NOMO-1 (cell line): Measurements from ENCODE around the gene PLLP.

Source experiments
- DNase-seq, 2 experiments: peaks; one replicate each; lab custom pipeline; 2025; ENCODE audit not compliant: unreplicated experiment in 2 of 2; lab: John Stamatoyannopoulos, UW

The PLLP gene, protein sequence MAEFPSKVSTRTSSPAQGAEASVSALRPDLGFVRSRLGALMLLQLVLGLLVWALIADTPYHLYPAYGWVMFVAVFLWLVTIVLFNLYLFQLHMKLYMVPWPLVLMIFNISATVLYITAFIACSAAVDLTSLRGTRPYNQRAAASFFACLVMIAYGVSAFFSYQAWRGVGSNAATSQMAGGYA

GRCh38 chr16:57284209-57284951 is at the start of gene PLLP:
TSS of gene PLLP (minus strand) at chr16:57284672. CDS start at chr16:57284540, 132 bp downstream.
- no peak for DNase-seq

GRCh38 chr16:57333402-57333801 is 48.9 kb upstream of the PLLP start:
- no peak for DNase-seq

GRCh38 chr16:57331355-57331754 is 46.9 kb upstream of the PLLP start:
- DNase-seq, result no peak

DNA sequence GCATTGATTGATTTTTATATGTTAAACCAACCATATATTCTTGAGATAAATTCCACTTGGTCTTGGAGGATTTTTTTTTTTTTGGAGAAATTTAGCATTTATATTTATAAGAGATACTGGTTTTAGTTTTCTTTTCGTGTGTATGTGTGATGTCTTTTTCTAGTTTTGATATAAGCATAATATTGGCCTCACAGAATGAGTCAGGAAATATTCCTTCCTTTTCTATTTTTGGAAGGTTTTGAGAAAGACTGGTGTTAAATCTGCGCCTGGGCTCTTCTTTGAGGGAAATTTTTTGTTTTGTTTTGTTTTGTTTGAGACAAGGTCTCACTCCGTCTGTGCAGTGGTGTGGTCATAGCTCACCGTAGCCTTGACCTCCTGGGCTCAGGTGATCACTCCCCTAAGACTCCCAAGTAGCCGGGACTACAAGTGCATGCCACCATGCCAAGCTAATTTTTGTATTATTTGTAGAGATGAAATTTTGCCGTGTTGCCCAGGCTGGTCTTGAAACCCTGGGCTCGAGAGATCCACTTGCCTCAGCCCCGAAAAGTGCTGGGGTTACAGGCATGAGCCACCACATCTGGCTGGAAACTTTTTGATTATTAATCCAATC is 45.4 kb upstream of the PLLP start:
- DNase-seq, result no peak

DNA sequence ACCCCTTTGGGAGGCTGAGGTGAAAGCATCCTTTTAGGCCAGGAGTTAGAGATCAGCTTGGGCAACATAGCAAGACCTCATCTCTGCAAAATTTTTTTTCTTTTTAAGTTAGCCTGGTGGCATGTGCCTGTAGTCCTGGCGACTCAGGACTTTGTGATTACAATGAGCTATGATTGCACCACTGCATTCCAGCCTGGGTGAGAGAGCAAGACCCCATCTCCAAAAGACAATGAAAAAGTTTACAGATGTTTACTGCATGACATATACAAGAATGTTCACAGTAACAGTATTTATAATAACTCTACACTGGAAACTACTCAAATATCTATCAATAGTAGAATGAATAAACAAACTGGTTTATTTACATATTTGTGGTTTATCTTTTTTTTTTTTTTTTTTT is 41.0 kb upstream of the PLLP start:
- no peak for DNase-seq

- DNase-seq, result peak in 1 of 2 experiments; percentile 46
Measured at GRCh38 chr16:57324749-57325148, 40.3 kb upstream of the PLLP start.

DNA sequence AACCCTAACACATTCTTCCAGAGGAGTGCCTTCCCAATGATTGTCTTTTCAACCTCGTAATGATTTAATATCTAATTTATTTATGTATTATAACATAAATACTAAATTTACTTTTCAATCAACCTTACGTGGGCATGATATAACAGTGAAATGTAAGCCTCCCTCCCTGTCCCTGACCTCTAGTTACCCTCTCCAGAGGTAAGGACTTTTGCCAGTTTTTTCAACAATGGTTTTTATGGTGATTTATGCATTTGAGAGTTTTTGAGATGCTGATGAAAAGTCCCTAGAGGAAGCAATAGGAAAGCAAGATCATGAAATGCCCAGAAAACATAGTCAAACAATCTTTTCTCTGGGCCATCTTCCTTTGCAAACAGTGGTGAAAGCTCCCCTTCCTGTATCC is 35.2 kb upstream of the PLLP start:
- DNase-seq, result no peak

DNA sequence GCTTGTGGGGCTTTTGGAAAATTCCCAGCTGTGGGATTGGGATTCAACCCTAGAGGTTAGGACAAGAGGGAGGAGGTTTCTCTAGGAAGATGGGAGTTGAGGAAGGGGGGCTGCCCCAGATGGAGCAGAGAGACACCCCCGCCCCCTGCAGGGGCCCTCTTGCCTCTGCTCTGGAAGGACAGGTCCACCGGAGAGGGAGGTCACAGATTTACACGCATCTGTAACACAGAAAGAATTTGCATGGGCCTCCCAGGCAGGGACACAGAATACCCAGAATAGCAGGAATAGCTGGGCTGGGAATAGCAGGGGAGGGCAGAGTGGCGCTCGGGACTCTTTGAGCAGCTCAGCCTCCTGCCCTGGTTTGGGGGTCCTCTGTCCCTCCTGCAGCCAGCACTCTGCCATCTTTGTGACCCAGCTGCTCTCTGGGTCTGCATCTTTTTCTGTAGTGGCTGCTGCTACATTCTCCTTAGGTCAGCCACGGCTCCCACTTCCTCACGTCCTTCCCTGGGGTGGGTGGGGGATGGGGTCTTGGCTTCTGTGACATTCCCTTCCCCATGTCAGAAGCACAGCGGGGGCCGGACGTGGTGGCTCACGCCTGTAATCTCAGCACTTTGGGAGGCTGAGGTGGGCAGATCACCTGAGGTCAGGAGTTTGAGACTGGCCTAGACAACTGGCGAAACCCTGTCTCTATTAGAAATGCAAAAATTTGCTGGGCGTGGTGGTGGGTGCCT is 33.9 kb upstream of the PLLP start:
- no peak for DNase-seq

DNA sequence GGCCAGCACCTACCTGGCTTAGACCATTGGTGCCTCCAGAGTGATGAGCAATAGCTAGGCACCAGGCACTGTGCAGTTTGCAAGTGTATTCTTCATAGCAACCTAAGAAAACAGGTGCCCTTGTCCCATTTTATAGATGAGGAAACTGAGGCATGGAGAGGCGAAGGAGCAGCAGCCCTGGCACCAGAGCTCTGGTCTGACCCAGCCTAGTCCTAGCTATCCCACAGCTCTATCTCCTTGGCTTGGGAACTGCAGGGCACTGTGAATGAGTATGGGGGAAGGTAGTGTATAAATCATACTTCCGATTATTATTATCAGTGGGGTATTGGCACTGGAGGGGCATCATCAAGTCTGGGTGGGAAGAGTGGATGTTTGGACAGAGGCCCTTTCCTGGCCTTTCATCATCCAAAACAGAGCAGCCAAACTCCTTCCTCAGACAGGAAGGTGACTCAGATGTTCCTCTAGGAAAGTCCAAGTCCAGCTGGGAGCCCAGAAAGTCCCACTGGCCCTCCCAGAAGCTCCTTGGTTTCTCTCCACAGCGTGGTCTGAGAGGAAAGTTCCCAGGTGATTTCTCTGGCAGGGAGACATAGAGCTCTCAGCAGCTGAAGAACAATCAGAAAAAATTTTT is 32.0 kb upstream of the PLLP start:
- no peak for DNase-seq

DNA sequence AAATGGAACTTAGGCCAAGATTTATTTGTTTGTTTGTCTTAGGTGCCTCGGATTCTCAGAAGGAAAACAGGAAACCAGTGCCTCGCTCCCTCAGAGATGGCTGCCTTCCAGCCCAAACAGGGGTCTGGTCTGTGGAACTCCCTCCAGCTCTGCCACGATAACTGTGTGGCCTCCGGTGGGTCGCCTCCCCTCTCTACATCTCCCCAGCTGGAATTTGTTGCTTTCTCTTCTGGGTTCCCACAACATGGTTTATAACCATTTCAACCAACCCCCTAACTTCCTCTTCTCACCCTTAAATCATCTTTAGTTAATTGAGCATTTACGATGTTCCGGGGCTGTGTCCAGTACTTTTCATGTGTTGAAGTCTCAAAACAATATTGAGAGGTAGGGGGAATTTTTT is 30.9 kb upstream of the PLLP start:
- DNase-seq, result peak; percentile 12 to 47

GRCh38 chr16:57314161-57314785 is 29.8 kb upstream of the PLLP start:
- DNase-seq, result no peak

GRCh38 chr16:57313509-57313908 is 29.0 kb upstream of the PLLP start:
- DNase-seq, result no peak

GRCh38 chr16:57310801-57311200 is 26.3 kb upstream of the PLLP start:
- no peak for DNase-seq

DNA sequence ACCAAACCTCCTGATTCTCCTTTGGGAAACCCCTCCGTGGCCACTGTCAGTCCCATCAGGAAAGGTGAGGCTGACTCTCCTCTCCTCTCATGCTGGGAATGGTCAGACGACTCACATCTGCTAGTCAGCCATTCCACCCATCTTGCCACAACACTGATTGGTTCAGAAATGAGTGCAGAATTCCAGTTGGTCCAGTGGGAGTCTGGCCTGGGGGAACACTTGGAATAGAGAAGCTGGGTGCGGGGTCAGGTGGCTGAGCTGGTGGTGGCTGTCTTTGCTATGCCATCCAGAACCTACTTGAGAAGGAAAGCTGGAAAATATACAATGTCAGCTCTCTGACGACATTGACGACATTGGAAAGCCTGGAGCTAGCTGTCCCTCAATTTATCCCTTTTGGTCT is 23.6 kb upstream of the PLLP start:
- DNase-seq, result no peak

GRCh38 chr16:57307365-57307764 is 22.9 kb upstream of the PLLP start:
- DNase-seq, result no peak

DNA sequence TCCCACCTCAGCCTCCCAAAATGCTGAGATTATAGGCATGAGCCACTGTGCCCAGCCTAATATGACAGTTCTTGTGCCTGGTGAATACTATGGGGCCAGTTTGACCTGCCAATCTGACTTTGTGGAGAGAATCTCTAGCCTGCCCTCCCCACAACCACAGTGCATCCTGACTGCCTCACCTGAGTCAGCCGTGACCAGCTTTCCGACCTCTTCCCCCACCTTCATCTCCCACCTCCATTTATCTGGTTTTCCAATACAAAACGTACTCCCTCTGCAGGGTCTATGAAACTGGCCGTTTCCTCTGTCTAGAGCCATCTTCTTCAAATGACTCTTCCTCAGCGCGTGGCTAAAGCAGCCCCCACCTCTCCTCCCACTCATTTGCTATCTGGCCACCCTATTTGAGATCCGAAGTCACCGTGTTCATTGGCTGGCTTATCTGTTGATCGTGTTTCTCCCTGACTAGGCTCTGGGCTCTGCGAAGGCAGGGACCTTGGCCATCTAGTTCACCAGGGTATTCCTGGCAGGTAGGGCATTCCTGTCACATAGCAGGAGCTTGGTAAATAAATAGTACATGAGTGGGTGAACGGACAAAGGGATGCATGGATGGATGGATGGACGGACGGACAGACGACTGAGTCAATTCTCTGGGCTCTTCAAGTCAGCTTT is 22.3 kb upstream of the PLLP start:
- no peak for DNase-seq

DNA sequence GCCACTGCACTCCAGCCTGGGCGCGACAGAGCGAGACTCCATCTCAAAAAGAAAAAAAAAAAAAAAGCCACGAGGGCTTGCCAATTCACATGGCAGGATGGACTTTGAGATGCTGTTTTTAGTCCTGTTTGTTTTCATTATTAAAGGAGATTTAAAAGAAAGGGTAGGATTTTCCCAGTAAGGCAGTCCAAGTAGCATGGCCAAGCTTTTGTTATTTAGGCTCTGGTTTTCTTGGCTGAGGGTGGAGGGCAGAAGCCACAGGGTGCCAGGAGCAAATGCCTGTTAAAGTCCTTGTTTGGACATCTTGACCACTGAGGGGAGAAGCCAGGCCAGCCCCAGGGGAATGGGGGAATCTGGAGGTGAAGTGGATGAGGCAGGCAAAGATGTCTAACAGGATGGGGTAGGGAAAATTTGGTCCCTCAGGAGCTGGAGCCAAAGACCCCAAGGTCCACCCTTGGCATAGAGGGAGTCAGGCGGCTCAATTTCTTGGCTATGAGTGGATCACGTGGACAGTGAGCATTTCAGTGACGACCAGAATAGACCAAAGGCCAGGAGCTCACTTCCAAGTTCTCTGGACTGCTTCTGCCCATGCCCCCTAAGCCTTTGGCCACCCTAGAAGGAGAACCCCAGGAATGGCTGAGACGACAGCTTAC is 20.8 kb upstream of the PLLP start:
- DNase-seq, result no peak

DNA sequence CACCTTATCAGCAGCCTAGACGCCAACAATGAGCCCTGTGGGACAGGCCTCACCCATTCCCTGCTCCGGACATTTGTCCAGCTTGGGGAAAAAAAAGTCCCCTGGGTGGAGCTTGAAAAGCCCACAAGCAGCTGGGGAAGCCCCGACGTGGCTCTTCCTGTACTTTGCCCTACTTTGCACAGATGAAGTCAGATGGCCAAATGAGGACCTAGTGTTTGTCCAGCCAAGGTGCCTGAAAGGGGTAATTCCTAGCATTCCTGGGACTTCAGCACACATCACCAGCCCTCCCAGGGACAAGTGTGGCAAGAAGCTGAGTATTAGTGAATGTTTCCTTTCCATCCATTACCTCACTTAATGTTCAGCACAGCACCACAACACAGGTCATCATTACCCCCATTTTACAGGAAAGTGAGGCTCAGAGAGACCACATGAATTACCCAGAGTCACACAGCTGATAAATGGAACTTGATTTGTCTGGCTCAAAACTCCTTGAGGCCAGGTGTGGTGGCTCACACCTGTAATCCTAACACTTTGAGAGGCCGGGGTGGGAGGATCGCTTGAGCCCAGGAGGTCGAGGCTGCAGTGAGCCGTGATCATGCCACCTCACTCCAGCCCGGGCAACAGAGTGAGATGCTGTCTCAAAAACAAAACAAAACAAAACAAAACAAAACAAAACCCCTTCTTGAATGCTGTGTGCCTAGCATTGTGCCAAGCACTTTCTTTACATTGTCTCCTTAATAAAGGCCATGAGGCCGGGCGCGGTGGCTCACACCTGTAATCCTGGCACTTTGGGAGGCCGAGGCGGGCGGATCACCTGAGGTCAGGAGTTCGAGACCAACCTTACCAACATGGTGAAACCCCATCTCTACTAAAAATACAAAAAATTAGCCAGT is 19.9 kb upstream of the PLLP start:
- no peak for DNase-seq

DNA sequence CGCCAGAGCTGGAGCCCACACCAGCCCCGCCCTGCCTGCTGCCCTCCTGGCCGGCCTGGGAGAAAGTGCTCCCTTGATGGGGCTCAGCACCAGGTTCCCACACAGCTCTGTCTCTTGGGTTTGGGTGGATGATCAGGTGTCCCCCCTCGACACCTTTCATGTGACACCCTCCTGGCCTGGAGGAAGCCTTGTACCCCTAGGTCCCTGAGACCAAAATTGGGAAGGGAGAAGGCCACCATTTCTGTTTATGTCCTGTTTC is 19.4 kb upstream of the PLLP start:
- DNase-seq, result no peak
